Upper lobe of left lung (tissue), 4 donors: ENCODE data around the gene ADAT1.

Source experiments
- CTCF ChIP-seq, 6 experiments: fragments of 450-650 bp in 4 of 6; fragments of 200-600 bp in 2 of 6; sonication (generic) in 2 of 6; IDR thresholded peaks; one replicate each; pipeline ENCODE4 v1.5.1; 2016 to 2019; ENCODE audit warnings: antibody characterized with exemption in 6 of 6
- EP300 ChIP-seq, 4 donors: sonication (generic); formaldehyde crosslinking; IDR thresholded peaks; one replicate each; pipeline ENCODE4 v1.5.1; 2017; ENCODE audit warnings: antibody characterized with exemption in 4 of 4, control low read depth in 2 of 4
- POLR2AphosphoS5 ChIP-seq, 2 donors: sonication (generic); formaldehyde crosslinking; IDR thresholded peaks; one replicate each; pipeline ENCODE4 v1.5.1; 2017; ENCODE audit warnings: antibody characterized with exemption in 2 of 2

- TF ChIP-seq CTCF (IDR thresholded peaks at IDR 0.05), result no peak
- TF ChIP-seq POLR2AphosphoS5 (IDR thresholded peaks at IDR 0.05), result no peak
- no peak for TF ChIP-seq EP300 (IDR thresholded peaks at IDR 0.05)
Measured at GRCh38 chr16:75576384-75576811, 46.7 kb downstream of the ADAT1 start.
